Measurements from ENCODE around the gene STON2. TPM values are rescaled to one million over a fixed set of nuclear protein-coding genes. Genes with fewer than 3 reads are reported as not detected.

STON2 gene
- total RNA-seq, 1 experiment from 2014 or later = 9.1 TPM

DNA sequence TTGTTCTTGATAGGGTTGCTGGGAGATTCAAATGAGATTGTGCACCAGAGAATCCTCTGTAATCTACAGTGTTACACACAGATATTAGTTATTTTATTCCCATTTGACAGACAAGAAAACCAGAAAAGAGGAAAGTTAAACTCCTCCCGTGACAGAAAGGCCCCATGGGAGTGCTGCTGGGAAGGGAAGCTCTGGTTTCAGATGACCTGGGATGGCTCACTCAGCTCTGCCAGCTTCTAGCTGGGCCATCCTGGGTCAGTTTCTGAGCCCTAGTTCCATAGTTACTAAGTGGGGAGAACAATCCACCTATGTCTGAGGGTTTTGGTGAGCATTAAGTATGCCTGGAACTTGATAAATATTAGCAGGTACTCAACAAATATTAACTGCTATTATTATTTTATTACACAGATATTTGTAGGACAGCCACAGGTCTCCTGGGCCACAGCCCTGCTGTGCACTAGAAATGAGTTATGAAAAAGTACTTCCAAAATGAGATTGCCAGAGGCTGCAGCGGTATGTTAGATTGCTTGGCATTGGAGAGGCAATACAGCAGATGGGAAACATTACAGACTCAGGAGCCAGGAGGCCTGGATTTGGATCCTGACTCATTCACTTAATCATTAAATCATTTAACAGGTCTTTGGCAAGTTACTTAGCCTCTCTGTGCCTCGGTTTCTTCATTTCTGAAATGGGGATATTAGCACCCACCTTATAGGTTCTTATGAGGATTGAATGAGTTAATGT lies 47.1 kb upstream of the STON2 start:
- Histone ChIP-seq H3K4me1 (replicated peaks; ENCODE audit: insufficient read depth) (no peaks in the 10 kb centered on the region), H3K27me3 (ENCODE audit: insufficient read depth, low read depth) (no peaks in the 10 kb centered on the region), H4K20me1 (ENCODE audit: insufficient read depth) (no peaks in the 10 kb centered on the region), H3K36me3 (ENCODE audit: low read depth) (no peaks in the 10 kb centered on the region), H3K4me2 (no peak overlapping the region), H3K4me3 (no peak overlapping the region), H3K9me3 (ENCODE audit: insufficient read depth, low read depth) (no peaks in the 10 kb centered on the region), H3F3A (ENCODE audit: insufficient read depth, low read depth) (no peaks in the 10 kb centered on the region), H3K79me2 (ENCODE audit: low read depth) (no peaks in the 10 kb centered on the region), H3K27ac (no peak overlapping the region), H2AFZ (no peak overlapping the region), H3K9me2 (ENCODE audit: insufficient read depth) (no peaks in the 10 kb centered on the region)
- intact Hi-C loops (cut with micrococcal nuclease; ENCODE audit: unreplicated experiment) = no loop called here
- BruUV-seq (replicated peaks) = no TSS peak
- POLR2A ChIA-PET (ENCODE audit: unreplicated experiment) = no interaction called here
- CTCF ChIA-PET = no interaction called here
- DNase-seq = no peak
- no peak for TF ChIP-seq EZH2 (IDR thresholded peaks at IDR 0.05; ENCODE audit: low read depth)
- no peak for TF ChIP-seq CTCF (conservative IDR thresholded peaks at IDR 0.05)

GRCh38 chr14:81446279-81447007 lies 46.3 kb upstream of the STON2 start:
- H4K20me1 ChIP-seq (ENCODE audit: insufficient read depth) = no peaks in the 10 kb centered on the region
- H2AFZ ChIP-seq = no peak overlapping the region
- no peaks in the 10 kb centered on the region for H3K9me2 ChIP-seq (ENCODE audit: insufficient read depth)
- no peak overlapping the region for H3K27ac ChIP-seq
- H3K4me2 ChIP-seq = no peak overlapping the region
- no TSS peak for BruUV-seq (replicated peaks)
- intact Hi-C loops (cut with micrococcal nuclease; ENCODE audit: unreplicated experiment) = no loop called here
- H3K4me3 ChIP-seq = no peak overlapping the region
- CTCF ChIA-PET = no interaction called here
- POLR2A ChIA-PET (ENCODE audit: unreplicated experiment) = no interaction called here
- TF ChIP-seq EZH2 (IDR thresholded peaks at IDR 0.05; ENCODE audit: low read depth) (no peak), CTCF (conservative IDR thresholded peaks at IDR 0.05) (no peak)
- no peaks in the 10 kb centered on the region for H3F3A ChIP-seq (ENCODE audit: insufficient read depth, low read depth)
- no peak for DNase-seq
- H3K79me2 ChIP-seq (ENCODE audit: low read depth) = no peaks in the 10 kb centered on the region
- no peaks in the 10 kb centered on the region for H3K36me3 ChIP-seq (ENCODE audit: low read depth)
- no peaks in the 10 kb centered on the region for H3K27me3 ChIP-seq (ENCODE audit: insufficient read depth, low read depth)
- H3K4me1 ChIP-seq (replicated peaks; ENCODE audit: insufficient read depth) = no peaks in the 10 kb centered on the region
- no peaks in the 10 kb centered on the region for H3K9me3 ChIP-seq (ENCODE audit: insufficient read depth, low read depth)

GRCh38 chr14:81441626-81442134 lies 41.6 kb upstream of the STON2 start:
- BruUV-seq (replicated peaks) = no TSS peak
- intact Hi-C loops (cut with micrococcal nuclease; ENCODE audit: unreplicated experiment) = no loop called here
- CTCF ChIA-PET = no interaction called here

More at GRCh38 chr14:81441626-81442134, 41.6 kb upstream of the STON2 start:
- H3K79me2 ChIP-seq (ENCODE audit: low read depth) = no peaks in the 10 kb centered on the region
- H3K4me2 ChIP-seq = no peak overlapping the region
- H3K27me3 ChIP-seq (ENCODE audit: insufficient read depth, low read depth) = no peaks in the 10 kb centered on the region; the same call in 1 of the 2 replicates
- H2AFZ ChIP-seq = no peak overlapping the region
- H3K4me1 ChIP-seq (replicated peaks; ENCODE audit: insufficient read depth) = no peaks in the 10 kb centered on the region
- no peak overlapping the region for H3K4me3 ChIP-seq
- no peak for DNase-seq
- H3K9me2 ChIP-seq (ENCODE audit: insufficient read depth) = no peaks in the 10 kb centered on the region
- no peaks in the 10 kb centered on the region for H4K20me1 ChIP-seq (ENCODE audit: insufficient read depth)
- no peak for TF ChIP-seq EZH2 (IDR thresholded peaks at IDR 0.05; ENCODE audit: low read depth)
- no peak for TF ChIP-seq CTCF (conservative IDR thresholded peaks at IDR 0.05)
- POLR2A ChIA-PET (ENCODE audit: unreplicated experiment) = no interaction called here
- no peaks in the 10 kb centered on the region for H3K36me3 ChIP-seq (ENCODE audit: low read depth)
- no peak overlapping the region for H3K27ac ChIP-seq
- no peaks in the 10 kb centered on the region for H3K9me3 ChIP-seq (ENCODE audit: insufficient read depth, low read depth)
- no peaks in the 10 kb centered on the region for H3F3A ChIP-seq (ENCODE audit: insufficient read depth, low read depth)
